Glutamatergic neuron (in vitro differentiated cells): ENCODE measurements around the gene TNFRSF12A. TPM values are rescaled to one million over a fixed set of nuclear protein-coding genes. Genes with fewer than 3 reads are reported as not detected.

Source experiments
- DNase-seq: peaks from one replicate; pipeline ENCODE4 v3.0.0; 2022
- H3K27ac Mint-ChIP-seq: one replicate; pipeline ENCODE4 v1.8.0; 2020; ENCODE audit warnings: mild to moderate bottlenecking, mixed read lengths, inconsistent platforms; ENCODE audit not compliant: unreplicated experiment
- H3K27me3 Mint-ChIP-seq: one replicate; pipeline ENCODE4 v1.8.0; 2020; ENCODE audit warnings: mild to moderate bottlenecking, moderate library complexity, mixed read lengths, inconsistent platforms; ENCODE audit not compliant: unreplicated experiment
- H3K36me3 Mint-ChIP-seq: one replicate; pipeline ENCODE4 v1.8.0; 2020; ENCODE audit warnings: mild to moderate bottlenecking, mixed read lengths, inconsistent platforms; ENCODE audit not compliant: unreplicated experiment
- H3K4me1 Mint-ChIP-seq: one replicate; pipeline ENCODE4 v1.8.0; 2020; ENCODE audit warnings: mild to moderate bottlenecking, low read depth, mixed read lengths, inconsistent platforms; ENCODE audit not compliant: unreplicated experiment
- H3K4me3 Mint-ChIP-seq: one replicate; pipeline ENCODE4 v1.8.0; 2020; ENCODE audit warnings: mild to moderate bottlenecking, mixed read lengths, inconsistent platforms; ENCODE audit not compliant: unreplicated experiment
- H3K9me3 Mint-ChIP-seq: one replicate; pipeline ENCODE4 v1.8.0; 2020; ENCODE audit warnings: mild to moderate bottlenecking, moderate library complexity, mixed read lengths, inconsistent platforms; ENCODE audit not compliant: unreplicated experiment
- total RNA-seq: library from RNA; stranded (reverse); fragmentation: NEBNext Ultra II Directional; extraction: Animal tissue kit (Norgen Biotek cat#: 25700); gene quantifications from one replicate; pipeline ENCODE4 v1.2.1, GENCODE V29; 2021; ENCODE audit not compliant: unreplicated experiment
- TF ChIP-seq, protein P1 (sequence below): fragments of 200-600 bp; sonication (generic); IDR thresholded peaks from one replicate; pipeline ENCODE4 v1.5.0; 2021; ENCODE audit not compliant: partially characterized antibody, unreplicated experiment

TNFRSF12A gene
- total RNA-seq, 1 donor from 2014 or later = 4.2 TPM

- Mint-ChIP-seq H3K4me1 (peaks cover 5% of the 10 kb centered on the region), H3K9me3 (peaks cover 4% of the 10 kb centered on the region), H3K36me3 (no peaks in the 10 kb centered on the region), H3K27me3 (peaks cover 9% of the 10 kb centered on the region), H3K27ac (no peak overlapping the region), H3K4me3 (no peak overlapping the region)
- TF ChIP-seq, protein P1, sequence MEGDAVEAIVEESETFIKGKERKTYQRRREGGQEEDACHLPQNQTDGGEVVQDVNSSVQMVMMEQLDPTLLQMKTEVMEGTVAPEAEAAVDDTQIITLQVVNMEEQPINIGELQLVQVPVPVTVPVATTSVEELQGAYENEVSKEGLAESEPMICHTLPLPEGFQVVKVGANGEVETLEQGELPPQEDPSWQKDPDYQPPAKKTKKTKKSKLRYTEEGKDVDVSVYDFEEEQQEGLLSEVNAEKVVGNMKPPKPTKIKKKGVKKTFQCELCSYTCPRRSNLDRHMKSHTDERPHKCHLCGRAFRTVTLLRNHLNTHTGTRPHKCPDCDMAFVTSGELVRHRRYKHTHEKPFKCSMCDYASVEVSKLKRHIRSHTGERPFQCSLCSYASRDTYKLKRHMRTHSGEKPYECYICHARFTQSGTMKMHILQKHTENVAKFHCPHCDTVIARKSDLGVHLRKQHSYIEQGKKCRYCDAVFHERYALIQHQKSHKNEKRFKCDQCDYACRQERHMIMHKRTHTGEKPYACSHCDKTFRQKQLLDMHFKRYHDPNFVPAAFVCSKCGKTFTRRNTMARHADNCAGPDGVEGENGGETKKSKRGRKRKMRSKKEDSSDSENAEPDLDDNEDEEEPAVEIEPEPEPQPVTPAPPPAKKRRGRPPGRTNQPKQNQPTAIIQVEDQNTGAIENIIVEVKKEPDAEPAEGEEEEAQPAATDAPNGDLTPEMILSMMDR = no peak
- DNase-seq = no peak
These were observed 51.5 kb downstream of the TNFRSF12A start for GRCh38 chr16:3071655-3072054.

Other genes starting within 250 kb of the TNFRSF12A start
- gene ELOB, start 243.1 kb upstream of the TNFRSF12A start, total RNA-seq = 183 TPM
- gene PRSS33, start 232.8 kb upstream of the TNFRSF12A start, total RNA-seq = 0.39 TPM
- not detected for gene PRSS41, start 221.9 kb upstream of the TNFRSF12A start, total RNA-seq
- not detected for gene PRSS21, start 203.1 kb upstream of the TNFRSF12A start, total RNA-seq
- gene ZG16B, start 190.1 kb upstream of the TNFRSF12A start, total RNA-seq = not detected
- gene PRSS22, start 162.2 kb upstream of the TNFRSF12A start, total RNA-seq = not detected
- gene FLYWCH2, start 137.2 kb upstream of the TNFRSF12A start, total RNA-seq = 30.5 TPM
- gene FLYWCH1, start 108.4 kb upstream of the TNFRSF12A start, total RNA-seq = 77.1 TPM
- 12.8 TPM for gene KREMEN2, start 56.1 kb upstream of the TNFRSF12A start, total RNA-seq
- gene PAQR4, start 51.0 kb upstream of the TNFRSF12A start, total RNA-seq = 69.1 TPM
- 8.5 TPM for gene PKMYT1, start 39.9 kb upstream of the TNFRSF12A start, total RNA-seq
- gene CLDN9, start 7.4 kb upstream of the TNFRSF12A start, total RNA-seq = 0.39 TPM
- 31.1 TPM for gene CLDN6, start 2.2 kb upstream of the TNFRSF12A start, total RNA-seq
- gene HCFC1R1, start 3.6 kb downstream of the TNFRSF12A start, total RNA-seq = 117 TPM
- gene THOC6, start 3.7 kb downstream of the TNFRSF12A start, total RNA-seq = 30.2 TPM
- gene BICDL2, start 16.6 kb downstream of the TNFRSF12A start, total RNA-seq = not detected
- not detected for gene MMP25, start 26.2 kb downstream of the TNFRSF12A start, total RNA-seq
- gene IL32, start 45.3 kb downstream of the TNFRSF12A start, total RNA-seq = 1.3 TPM
- 0.74 TPM for gene ZSCAN10, start 78.9 kb downstream of the TNFRSF12A start, total RNA-seq
- 31.6 TPM for gene ZNF205, start 92.2 kb downstream of the TNFRSF12A start, total RNA-seq
- gene ZNF213, start 114.7 kb downstream of the TNFRSF12A start, total RNA-seq = 18.7 TPM
- not detected for gene OR1F1, start 167.8 kb downstream of the TNFRSF12A start, total RNA-seq
- gene ZNF200, start 214.8 kb downstream of the TNFRSF12A start, total RNA-seq = 12.2 TPM
- gene MEFV, start 236.3 kb downstream of the TNFRSF12A start, total RNA-seq = not detected